Activated CD8-positive, alpha-beta memory T cell treated with anti-CD3 and anti-CD28 coated beads for 48 hours (primary cell): Measurements from ENCODE around the gene ATPAF1.
"Not testable (repeated sequence)": the region's sequence is repeated elsewhere in the genome, so short reads cannot be mapped to it uniquely, and the experiment has no call there.

Experiments used
- DNase-seq, 3 experiments: peaks; one replicate each; pipeline ENCODE4 v3.0.0-alpha.2; 2020; ENCODE audit warnings: low read depth in 2 of 3, low spot score in 2 of 3

Gene ATPAF1

GRCh38 chr1:46667782-46668760 lies at the start of gene ATPAF1:
Gene ATPAF1 (minus strand): TSS chr1:46668364. CDS start chr1:46668322, 42 bp downstream.
- peak; percentile 20 to 31 (median 27) for DNase-seq

DNA sequence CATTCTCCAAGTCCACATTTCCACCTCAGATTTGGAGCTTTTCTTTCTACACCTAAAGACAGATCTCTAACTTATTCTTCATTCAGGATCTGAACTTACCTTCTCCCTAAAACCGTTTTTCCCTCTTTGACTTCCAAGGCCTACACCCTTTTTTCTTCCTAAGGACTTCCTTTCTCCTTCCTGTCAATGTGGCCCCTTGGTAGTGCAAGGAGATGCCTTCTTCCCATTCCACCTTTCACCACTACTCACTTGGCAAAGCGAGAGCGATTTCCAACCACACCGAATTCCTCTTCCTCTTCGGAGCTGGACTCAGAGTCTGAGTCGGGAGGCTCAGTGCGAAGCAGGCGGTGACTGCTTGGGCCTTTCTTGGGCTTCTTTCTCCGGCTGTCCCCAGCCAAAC lies 49.5 kb upstream of the ATPAF1 start:
- no peak for DNase-seq

DNA sequence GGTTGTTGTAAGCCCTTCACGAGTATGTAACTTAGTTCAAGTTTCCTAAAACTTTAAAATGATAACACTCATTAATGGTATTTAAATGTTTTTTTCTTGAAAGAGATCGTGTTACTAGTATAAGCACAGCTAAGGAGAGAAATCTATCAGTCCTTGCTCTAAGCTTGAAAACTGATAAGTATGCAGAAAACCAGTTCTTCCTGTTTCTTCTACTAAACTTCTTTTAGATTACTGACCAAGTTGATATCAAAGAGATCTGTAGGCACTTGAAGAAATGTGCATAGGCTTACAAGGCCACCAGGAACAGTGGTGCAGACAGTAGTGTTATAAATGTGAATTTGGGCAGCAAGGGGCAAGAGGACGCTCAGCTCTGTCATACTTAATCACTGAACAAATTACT lies 46.8 kb upstream of the ATPAF1 start:
- no peak for DNase-seq

GRCh38 chr1:46708121-46708520 lies 40.0 kb upstream of the ATPAF1 start:
- DNase-seq, result no peak

- DNase-seq, result no peak
These were observed 37.2 kb upstream of the ATPAF1 start for GRCh38 chr1:46705408-46705807.

- no peak for DNase-seq
These were observed 35.9 kb upstream of the ATPAF1 start for GRCh38 chr1:46703927-46704641.

DNA sequence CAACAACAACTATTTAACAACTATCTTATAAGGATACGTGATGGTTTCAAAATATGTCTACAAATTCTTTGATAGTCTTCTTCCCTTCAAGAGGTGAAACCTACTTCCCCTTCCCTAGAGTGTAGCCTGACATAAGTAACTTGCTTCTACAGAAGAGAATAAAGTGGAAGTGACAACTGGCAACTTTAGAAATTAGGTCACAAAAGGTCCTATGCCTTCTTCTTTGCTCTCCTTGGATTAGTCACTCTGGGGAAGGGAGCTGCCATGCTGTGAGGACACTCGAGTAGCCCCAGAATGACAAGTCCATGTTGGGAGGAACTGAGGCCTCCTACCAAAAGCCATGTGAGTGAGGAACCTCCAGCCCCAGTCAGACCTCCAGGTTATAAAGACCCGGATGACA lies 31.5 kb upstream of the ATPAF1 start:
- DNase-seq, result no peak

DNA sequence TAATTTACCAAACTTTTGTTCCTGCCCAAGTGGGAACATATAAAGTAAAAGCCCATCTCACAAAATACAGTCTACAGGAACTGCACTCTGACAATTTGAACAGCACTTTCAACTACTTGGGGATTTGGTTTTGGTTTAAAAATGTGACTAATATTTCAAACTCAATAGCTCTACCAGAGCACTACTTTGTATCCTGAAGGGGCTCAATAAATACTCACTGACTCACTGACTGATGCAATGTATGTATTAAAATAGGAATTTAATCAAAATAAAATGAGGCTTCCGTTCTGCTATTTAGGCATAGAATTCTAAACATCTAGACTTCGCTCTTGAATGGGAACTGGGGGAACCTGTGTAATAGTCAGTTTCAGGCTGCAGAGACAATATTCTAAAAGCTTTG lies 28.9 kb upstream of the ATPAF1 start:
- DNase-seq, result no peak

GRCh38 chr1:46694676-46695075 lies 26.5 kb upstream of the ATPAF1 start:
- not testable (repeated sequence) for DNase-seq

- no peak for DNase-seq
These were observed 24.9 kb upstream of the ATPAF1 start for GRCh38 chr1:46692811-46693770.

DNA sequence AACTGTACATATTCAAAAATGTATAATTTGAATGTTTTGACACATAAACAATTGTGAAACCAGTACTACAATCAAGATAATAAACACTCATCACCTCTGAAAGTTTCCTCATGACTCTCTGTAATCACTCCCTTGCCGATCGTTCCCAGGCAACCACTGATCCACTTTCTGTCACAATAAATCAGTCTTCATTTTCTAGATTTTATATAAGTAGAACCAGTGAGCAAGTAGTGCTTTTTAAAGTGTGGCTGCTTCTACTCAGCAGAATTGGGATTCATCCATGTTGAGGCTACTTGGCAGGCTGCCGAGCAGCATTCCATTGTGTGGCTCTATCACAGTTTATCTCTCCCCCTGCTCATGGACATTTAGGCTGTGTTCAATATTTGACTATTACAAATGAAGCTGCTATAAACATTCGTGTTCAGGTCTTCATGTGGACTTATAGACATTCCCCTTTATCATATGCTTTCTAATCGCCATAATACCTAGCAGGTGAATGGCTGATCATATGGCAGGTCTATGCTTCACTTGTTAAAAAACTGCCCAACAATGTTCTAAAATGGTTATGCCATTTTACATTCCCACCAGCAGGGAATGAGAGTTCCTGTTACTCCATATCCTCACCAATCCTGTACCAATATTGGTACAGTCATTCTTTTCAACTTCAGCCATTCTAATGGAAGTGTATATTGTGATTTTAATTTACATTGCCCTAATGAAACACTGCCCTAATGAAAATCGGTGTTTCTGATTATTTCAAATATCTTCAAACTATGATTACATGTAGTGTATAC lies 24.0 kb upstream of the ATPAF1 start:
- no peak for DNase-seq

DNA sequence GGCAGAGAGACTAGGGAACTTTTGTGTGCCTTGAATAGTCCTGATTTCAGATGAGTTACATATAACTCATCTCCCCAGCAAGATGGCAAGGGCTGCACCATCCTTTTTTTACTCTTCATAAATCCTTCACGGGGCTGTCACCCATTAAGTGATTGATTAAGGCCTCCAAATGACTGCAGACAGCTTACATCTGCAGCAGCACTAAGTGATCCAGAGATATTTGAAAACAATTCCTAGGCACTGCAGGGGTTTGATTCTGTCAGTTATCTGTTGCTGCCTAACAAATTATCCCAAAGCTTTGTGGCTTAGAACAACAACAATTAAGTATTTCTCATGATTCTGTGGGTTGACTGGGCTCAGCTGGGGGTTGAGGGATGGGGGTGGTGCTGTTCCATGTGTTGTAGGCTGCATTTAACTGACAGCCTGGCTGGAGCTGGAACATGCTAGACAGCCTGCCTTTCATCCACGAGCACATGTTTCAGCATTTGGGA lies 22.8 kb upstream of the ATPAF1 start:
- no peak for DNase-seq

DNA sequence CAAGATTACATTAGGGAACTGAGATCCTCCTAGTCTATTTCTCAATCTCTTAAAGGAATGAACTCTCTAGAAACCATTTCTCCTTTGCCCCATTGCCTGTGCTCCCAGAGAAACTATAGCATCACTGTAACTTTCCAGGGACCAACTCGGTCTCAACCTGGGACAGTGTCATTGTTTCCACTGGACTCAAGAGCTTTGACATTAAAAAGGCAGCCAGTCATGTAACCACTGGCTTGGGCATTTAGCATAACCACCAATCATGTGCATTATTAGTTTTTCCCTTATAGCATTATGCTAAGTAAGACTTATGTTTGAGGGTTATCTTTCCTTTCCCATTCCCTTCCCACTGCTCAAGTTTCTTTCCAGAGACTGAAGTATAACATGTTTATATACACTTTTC lies 21.7 kb upstream of the ATPAF1 start:
- no peak for DNase-seq

DNA sequence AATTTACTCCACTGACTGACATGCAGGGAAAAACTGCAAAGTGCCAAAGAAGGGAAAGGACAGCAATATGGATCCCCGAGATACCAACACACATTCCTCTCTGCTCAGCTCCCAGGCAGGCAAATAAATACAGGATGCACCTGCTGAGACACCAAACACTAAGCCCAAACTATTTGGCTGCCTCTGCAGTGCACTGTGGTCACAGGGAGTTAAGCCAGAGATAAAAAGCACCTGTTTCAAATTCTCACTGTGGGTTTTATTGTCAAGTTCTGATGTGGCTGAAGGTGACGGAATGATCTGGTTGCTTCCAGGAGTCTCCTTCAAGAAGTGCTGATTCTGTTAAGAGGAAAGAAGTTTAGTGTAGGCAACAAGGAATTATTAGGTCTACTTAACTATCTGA lies 21.2 kb upstream of the ATPAF1 start:
- DNase-seq, result no peak

DNA sequence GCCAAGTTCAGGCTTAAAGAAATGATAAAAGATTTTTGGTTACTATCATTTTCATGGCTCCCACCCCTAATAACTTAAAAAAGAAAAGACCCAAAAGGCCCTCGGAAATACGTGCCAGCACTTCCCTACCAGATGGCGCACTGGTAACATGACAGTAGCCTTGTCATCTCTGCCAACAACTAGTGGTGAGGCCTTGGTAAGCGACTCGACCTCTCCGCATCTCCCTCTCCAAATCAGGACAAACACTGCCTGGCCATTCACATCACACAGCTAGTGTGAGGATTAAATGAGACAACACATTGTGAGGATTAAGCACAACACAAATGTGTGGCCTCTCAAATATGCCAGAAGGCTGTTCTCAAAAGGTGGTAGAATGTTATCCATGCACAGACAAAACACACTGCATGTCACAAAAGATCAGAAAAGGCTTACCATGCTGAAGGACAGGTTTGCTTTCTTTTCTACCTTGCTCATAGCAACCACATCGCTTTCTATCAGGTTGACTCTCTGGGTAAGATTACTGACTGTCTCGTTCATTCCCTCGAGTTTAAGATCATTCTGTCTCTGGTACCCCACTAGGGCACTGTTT lies 19.9 kb upstream of the ATPAF1 start:
- no peak for DNase-seq

- no peak for DNase-seq
These were observed 19.0 kb upstream of the ATPAF1 start for GRCh38 chr1:46687093-46687659.

GRCh38 chr1:46686255-46686654 lies 18.1 kb upstream of the ATPAF1 start:
- no peak for DNase-seq

DNA sequence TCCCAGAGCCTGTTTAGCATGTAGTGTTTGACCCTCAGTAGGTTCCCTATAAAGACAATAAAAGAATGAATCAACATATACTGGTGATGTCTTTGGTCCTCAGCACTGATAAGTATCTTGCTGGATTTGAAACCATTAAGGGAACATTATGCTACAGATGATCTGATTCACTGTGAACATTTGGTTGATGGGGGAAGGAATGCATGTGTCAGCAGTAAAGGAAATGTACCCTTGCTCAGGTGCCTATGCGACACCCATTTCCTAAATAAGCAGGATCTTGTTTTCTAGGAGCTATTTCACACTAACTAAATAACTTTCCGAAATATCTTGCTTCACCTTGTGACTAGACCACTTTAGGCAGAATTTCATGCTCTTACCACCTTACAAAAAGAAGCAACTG lies 16.5 kb upstream of the ATPAF1 start:
- no peak for DNase-seq

DNA sequence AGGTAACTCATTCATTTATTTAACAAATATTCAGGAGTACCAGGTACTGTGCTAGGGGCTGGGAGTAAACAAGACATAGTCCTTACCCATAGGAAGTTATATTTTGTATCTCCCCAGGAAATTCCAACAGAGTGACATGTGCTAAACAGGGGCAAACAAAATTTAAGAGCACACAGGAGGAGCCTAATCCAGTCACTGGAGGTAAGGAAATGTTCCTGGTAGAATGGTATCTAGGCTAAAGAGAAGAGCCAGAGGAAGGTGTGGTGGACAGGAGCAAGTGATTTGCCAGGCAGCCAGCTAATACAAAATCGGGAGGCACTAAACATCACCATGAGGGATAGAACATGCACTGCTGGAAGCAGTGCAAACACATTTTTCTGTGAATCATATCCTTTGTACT lies 13.9 kb upstream of the ATPAF1 start:
- no peak for DNase-seq
